Measurements from ENCODE around the gene MIB2. TPM values are rescaled to one million over a fixed set of nuclear protein-coding genes. Genes with fewer than 3 reads are reported as not detected.

Gene MIB2
- total and polyA plus RNA-seq, 4 donors: 35.5 to 80.5 (median 50.8) TPM

DNA sequence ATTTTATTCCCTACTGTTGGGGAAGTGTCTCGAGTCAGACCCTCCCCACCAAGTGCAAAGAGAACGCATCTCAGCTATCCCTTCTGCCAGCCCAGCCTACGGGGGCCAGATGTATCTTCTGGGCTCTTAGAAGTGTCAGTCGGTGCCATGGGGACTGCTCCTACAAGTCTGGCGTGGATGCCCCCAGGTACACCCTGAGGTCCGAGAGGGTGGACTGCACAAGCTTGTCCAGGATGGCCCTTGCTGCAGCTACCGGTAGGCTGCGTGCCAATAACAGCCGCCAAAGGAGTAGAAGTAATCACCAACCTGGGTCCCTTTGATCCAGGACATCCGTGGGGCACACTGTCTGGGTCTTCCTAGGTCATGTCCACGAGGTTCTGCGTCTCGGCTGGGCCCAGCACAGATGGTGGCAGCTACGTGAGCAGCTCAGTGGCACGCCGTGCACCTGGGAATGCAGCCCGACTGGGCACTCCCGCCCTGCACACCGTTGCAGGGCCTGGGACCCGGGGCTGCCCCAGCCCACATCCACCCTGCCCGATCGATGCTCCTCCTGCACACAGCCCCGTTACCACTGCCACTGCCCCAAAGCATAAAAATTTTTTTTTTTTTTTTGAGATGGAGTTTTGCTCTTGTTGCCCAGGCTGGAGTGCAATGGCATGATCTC, 31.8 kb upstream of the MIB2 start:
- Histone ChIP-seq H3K4me1 (ENCODE audit: control insufficient read depth in 5 of 5, insufficient read depth in 5 of 5, low read length in 5 of 5) (no peaks in the 10 kb centered on the region), H3K4me3 (no peak overlapping the region), H3K27me3 (ENCODE audit: control insufficient read depth in 3 of 3, insufficient read depth in 3 of 3, low read length in 2 of 3) (peaks cover 0 to 14% (median 3%) of the 10 kb centered on the region in 3 donors), H3K27ac (ENCODE audit: low read depth in 1 of 2, low read length in 1 of 2) (no peak overlapping the region), H3K36me3 (ENCODE audit: control insufficient read depth in 4 of 4, insufficient read depth in 4 of 4, low read length in 4 of 4) (no peaks in the 10 kb centered on the region), H3K9me3 (ENCODE audit: control insufficient read depth in 4 of 4, insufficient read depth in 3 of 4, low read length in 3 of 4) (no peaks in the 10 kb centered on the region), H3K9ac (ENCODE audit: insufficient read depth in 1 of 2, low read length in 2 of 2) (no peak overlapping the region)
- WGBS, 2 donors: 84 to 85% methylated on average over 23 of the region's 23 CpGs
- DNase-seq: no peak
- TF ChIP-seq, protein P1, sequence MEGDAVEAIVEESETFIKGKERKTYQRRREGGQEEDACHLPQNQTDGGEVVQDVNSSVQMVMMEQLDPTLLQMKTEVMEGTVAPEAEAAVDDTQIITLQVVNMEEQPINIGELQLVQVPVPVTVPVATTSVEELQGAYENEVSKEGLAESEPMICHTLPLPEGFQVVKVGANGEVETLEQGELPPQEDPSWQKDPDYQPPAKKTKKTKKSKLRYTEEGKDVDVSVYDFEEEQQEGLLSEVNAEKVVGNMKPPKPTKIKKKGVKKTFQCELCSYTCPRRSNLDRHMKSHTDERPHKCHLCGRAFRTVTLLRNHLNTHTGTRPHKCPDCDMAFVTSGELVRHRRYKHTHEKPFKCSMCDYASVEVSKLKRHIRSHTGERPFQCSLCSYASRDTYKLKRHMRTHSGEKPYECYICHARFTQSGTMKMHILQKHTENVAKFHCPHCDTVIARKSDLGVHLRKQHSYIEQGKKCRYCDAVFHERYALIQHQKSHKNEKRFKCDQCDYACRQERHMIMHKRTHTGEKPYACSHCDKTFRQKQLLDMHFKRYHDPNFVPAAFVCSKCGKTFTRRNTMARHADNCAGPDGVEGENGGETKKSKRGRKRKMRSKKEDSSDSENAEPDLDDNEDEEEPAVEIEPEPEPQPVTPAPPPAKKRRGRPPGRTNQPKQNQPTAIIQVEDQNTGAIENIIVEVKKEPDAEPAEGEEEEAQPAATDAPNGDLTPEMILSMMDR (IDR thresholded peaks at IDR 0.05; ENCODE audit: control extremely low read depth, extremely low read depth): no peak
- no peak for ATAC-seq (ENCODE audit: insufficient read depth, low FRiP score)

DNA sequence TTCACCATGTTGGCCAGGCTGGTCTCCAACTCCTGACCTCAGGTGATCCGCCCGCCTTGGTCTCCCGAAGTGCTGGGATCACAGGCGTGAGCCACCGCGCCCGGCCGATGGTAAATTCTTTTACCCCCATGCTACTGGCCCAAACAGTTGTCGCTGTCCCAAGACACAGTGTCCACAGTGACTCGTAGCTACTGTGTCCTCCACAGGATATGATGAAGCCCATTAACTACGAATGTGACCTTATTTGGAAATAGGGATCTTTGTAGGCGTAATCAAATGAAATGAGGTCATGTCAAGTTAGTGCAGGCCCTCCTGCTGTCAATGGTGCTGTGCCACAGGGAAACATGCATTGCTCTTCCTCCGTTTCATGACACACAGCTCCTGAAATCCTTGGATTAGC, 23.8 kb upstream of the MIB2 start:
- TF ChIP-seq, protein P1 (IDR thresholded peaks at IDR 0.05; ENCODE audit: control extremely low read depth, extremely low read depth): no peak
- Histone ChIP-seq H3K9ac (ENCODE audit: insufficient read depth in 1 of 2, low read length in 2 of 2) (no peak overlapping the region), H3K36me3 (ENCODE audit: control insufficient read depth in 4 of 4, insufficient read depth in 4 of 4, low read length in 4 of 4) (no peaks in the 10 kb centered on the region), H3K27ac (ENCODE audit: low read depth in 1 of 2, low read length in 1 of 2) (no peak overlapping the region), H3K4me1 (ENCODE audit: control insufficient read depth in 5 of 5, insufficient read depth in 5 of 5, low read length in 5 of 5) (no peaks in the 10 kb centered on the region), H3K4me3 (no peak overlapping the region), H3K9me3 (ENCODE audit: control insufficient read depth in 4 of 4, insufficient read depth in 3 of 4, low read length in 3 of 4) (no peaks in the 10 kb centered on the region), H3K27me3 (ENCODE audit: control insufficient read depth in 3 of 3, insufficient read depth in 3 of 3, low read length in 2 of 3) (peaks cover 0 to 12% (median 5%) of the 10 kb centered on the region in 3 donors)
- 86 to 93% methylated on average over 13 of the region's 13 CpGs for WGBS, 2 donors
- ATAC-seq (ENCODE audit: insufficient read depth, low FRiP score) (no peak), DNase-seq (no peak)

DNA sequence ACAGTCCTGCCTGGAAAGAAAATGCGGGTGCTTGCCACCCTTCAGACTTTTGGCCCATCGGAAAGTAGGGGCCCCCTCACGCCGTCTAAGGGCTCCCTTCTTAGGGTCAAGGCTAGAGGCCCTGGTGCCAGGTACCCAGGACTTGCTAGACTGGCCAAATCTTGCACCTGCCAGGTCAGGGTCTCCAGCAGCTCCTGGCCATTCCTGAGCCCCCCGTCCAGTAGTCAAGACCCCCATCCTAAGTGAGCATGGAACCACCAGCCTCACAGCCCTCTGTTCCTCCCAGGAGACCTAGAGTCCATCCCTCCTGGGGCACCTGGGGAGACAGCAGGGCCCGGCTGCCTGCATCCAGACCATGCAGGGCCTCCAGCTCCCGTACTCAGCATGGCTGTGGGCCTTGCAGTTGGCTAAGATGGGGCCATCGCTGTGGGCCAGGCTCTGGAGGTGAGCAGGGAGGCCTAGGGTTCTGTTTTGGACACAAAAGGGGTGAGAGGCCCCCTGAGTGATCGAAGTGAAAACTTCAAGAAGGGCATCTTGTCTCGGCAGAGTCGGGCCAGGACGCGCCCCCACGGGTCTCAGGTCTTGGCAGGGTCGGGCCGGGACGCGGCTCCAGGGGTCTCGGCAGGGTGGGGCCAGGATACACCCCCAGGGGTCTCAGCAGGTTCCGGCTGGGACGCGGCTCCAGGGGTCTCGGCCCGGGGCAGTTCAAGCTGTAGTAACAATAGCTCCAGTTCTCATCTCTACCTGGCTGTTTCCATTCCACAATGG, 21.3 kb upstream of the MIB2 start:
- no peak overlapping the region for H3K9ac ChIP-seq (ENCODE audit: insufficient read depth in 1 of 2, low read length in 2 of 2)
- H3K27ac ChIP-seq (ENCODE audit: low read depth in 1 of 2, low read length in 1 of 2): no peak overlapping the region
- H3K27me3 ChIP-seq (ENCODE audit: control insufficient read depth in 3 of 3, insufficient read depth in 3 of 3, low read length in 2 of 3): peaks cover 12 to 24% (median 22%) of the 10 kb centered on the region in 3 donors
- H3K4me1 ChIP-seq (ENCODE audit: control insufficient read depth in 5 of 5, insufficient read depth in 5 of 5, low read length in 5 of 5): peaks cover 0 to 9% (median 0%) of the 10 kb centered on the region in 5 donors
- H3K9me3 ChIP-seq (ENCODE audit: control insufficient read depth in 4 of 4, insufficient read depth in 3 of 4, low read length in 3 of 4): no peaks in the 10 kb centered on the region
- no peak overlapping the region for H3K4me3 ChIP-seq
- TF ChIP-seq, protein P1 (IDR thresholded peaks at IDR 0.05; ENCODE audit: control extremely low read depth, extremely low read depth): no peak
- 83 to 91% methylated on average over 24 of the region's 24 CpGs for WGBS, 2 donors
- no peak for DNase-seq
- no peak for ATAC-seq (ENCODE audit: insufficient read depth, low FRiP score)
- no peaks in the 10 kb centered on the region for H3K36me3 ChIP-seq (ENCODE audit: control insufficient read depth in 4 of 4, insufficient read depth in 4 of 4, low read length in 4 of 4)
